DND-41 (cell line): ENCODE results near the gene ARHGAP22.

ENCODE experiments used
- ATAC-seq: fragments of 200-7000 bp; cut with Tn5 transposase; 3 replicates; pipeline ENCODE4 v1.9.1; 2021; ENCODE audit warnings: low read depth; ENCODE audit not compliant: insufficient read depth
- DNase-seq: peaks from one replicate; pipeline ENCODE4 v3.0.0-alpha.2; 2020
- H2AFZ ChIP-seq: 2 replicates; pipeline ENCODE4 v1.6.0; 2012; ENCODE audit warnings: low read depth, low read length
- H3K27ac ChIP-seq: 2 replicates; pipeline ENCODE4 v1.5.1; 2012; ENCODE audit warnings: low read length, inconsistent platforms
- H3K27me3 ChIP-seq: fragments of 200-600 bp; sonication (generic); 2 replicates; pipeline ENCODE4 v1.6.0; 2012; ENCODE audit warnings: low read length, mild to moderate bottlenecking, inconsistent platforms; ENCODE audit not compliant: insufficient read depth, poor library complexity
- H3K36me3 ChIP-seq: 2 replicates; pipeline ENCODE4 v1.5.1; 2012; ENCODE audit warnings: low read length, inconsistent platforms; ENCODE audit not compliant: insufficient read depth
- H3K4me1 ChIP-seq: 2 replicates; pipeline ENCODE4 v1.5.1; 2012; ENCODE audit warnings: mild to moderate bottlenecking, low read length; ENCODE audit not compliant: insufficient read depth
- H3K4me2 ChIP-seq: 2 replicates; pipeline ENCODE4 v1.6.0; 2012; ENCODE audit warnings: mild to moderate bottlenecking, moderate library complexity, low read length, inconsistent platforms; ENCODE audit not compliant: insufficient read depth
- H3K4me3 ChIP-seq, 2 experiments: fragments of 200-600 bp in 1 of 2; shearing (Covaris generic) in 1 of 2; 2 replicates each; pipeline ENCODE4 v1.5.1; 2012 to 2016; ENCODE audit warnings: inconsistent platforms in 2 of 2, low read length in 2 of 2, mild to moderate bottlenecking in 2 of 2, low read depth in 1 of 2, moderate library complexity in 1 of 2
- H3K79me2 ChIP-seq: 2 replicates; pipeline ENCODE4 v1.6.0; 2012; ENCODE audit warnings: low read length, inconsistent platforms; ENCODE audit not compliant: insufficient read depth
- H3K9ac ChIP-seq: 2 replicates; pipeline ENCODE4 v1.6.0; 2012; ENCODE audit warnings: low read depth, mild to moderate bottlenecking, inconsistent platforms, low read length, moderate library complexity
- H3K9me3 ChIP-seq: 2 replicates; pipeline ENCODE4 v1.5.1; 2012; ENCODE audit warnings: low read length, moderate library complexity, mild to moderate bottlenecking, inconsistent platforms; ENCODE audit not compliant: insufficient read depth, severe bottlenecking
- H4K20me1 ChIP-seq: 2 replicates; pipeline ENCODE4 v1.6.0; 2012; ENCODE audit warnings: low read length; ENCODE audit not compliant: insufficient read depth
- CTCF ChIP-seq: IDR thresholded peaks from 2 replicates; pipeline ENCODE4 v1.5.1; 2012; ENCODE audit warnings: borderline replicate concordance, low read length, moderate library complexity, mild to moderate bottlenecking; ENCODE audit not compliant: poor library complexity, severe bottlenecking; ENCODE audit errors: extremely low read depth
- EZH2 ChIP-seq: IDR thresholded peaks from 3 replicates; pipeline ENCODE4 v1.6.1; 2012; ENCODE audit warnings: borderline replicate concordance, low read depth, mild to moderate bottlenecking, moderate library complexity, low read length, inconsistent platforms; ENCODE audit not compliant: severe bottlenecking

Gene ARHGAP22

GRCh38 chr10:48550977-48551376, 53.9 kb downstream of the ARHGAP22 start:
- H3K27me3 ChIP-seq: no peaks in the 10 kb centered on the region
- H3K4me1 ChIP-seq: no peaks in the 10 kb centered on the region
- H3K9ac ChIP-seq: no peak overlapping the region
- H2AFZ ChIP-seq: no peak overlapping the region
- DNase-seq: peak; percentile 46
- no peak overlapping the region for H3K4me2 ChIP-seq
- no peak overlapping the region for H3K27ac ChIP-seq
- no peaks in the 10 kb centered on the region for H3K9me3 ChIP-seq
- H4K20me1 ChIP-seq: peaks cover 3% of the 10 kb centered on the region
- H3K4me3 ChIP-seq: no peak overlapping the region
- peak; percentile 78 for ATAC-seq
- no peaks in the 10 kb centered on the region for H3K79me2 ChIP-seq
- no peaks in the 10 kb centered on the region for H3K36me3 ChIP-seq
- TF ChIP-seq EZH2 (no peak), CTCF (peak; percentile 7)

- no peak overlapping the region for H3K27ac ChIP-seq
- no peak for DNase-seq
- H3K4me1 ChIP-seq: no peaks in the 10 kb centered on the region
- H4K20me1 ChIP-seq: peaks cover 3% of the 10 kb centered on the region
- no peak overlapping the region for H2AFZ ChIP-seq
- H3K27me3 ChIP-seq: no peaks in the 10 kb centered on the region
- no peak overlapping the region for H3K9ac ChIP-seq
- no peak overlapping the region for H3K4me2 ChIP-seq
- no peaks in the 10 kb centered on the region for H3K9me3 ChIP-seq
- TF ChIP-seq CTCF (no peak), EZH2 (no peak)
- H3K79me2 ChIP-seq: no peaks in the 10 kb centered on the region
- no peak for ATAC-seq
- H3K36me3 ChIP-seq: no peaks in the 10 kb centered on the region
- H3K4me3 ChIP-seq: no peak overlapping the region
Observed at GRCh38 chr10:48550071-48550691, 54.7 kb downstream of the ARHGAP22 start.

- H3K79me2 ChIP-seq: no peaks in the 10 kb centered on the region
- no peaks in the 10 kb centered on the region for H3K27me3 ChIP-seq
- ATAC-seq: no peak
- H3K27ac ChIP-seq: no peak overlapping the region
- H3K4me3 ChIP-seq: no peak overlapping the region
- TF ChIP-seq EZH2: no peak
- TF ChIP-seq CTCF: no peak
- H3K4me2 ChIP-seq: no peak overlapping the region
- H4K20me1 ChIP-seq: peaks cover 3% of the 10 kb centered on the region
- no peaks in the 10 kb centered on the region for H3K36me3 ChIP-seq
- no peaks in the 10 kb centered on the region for H3K4me1 ChIP-seq
- H3K9me3 ChIP-seq: no peaks in the 10 kb centered on the region
- H2AFZ ChIP-seq: no peak overlapping the region
- no peak overlapping the region for H3K9ac ChIP-seq
- no peak for DNase-seq
Observed at GRCh38 chr10:48549236-48549635, 55.6 kb downstream of the ARHGAP22 start.
